Measurements from ENCODE around the gene CTTN. TPM values are rescaled to one million over a fixed set of nuclear protein-coding genes. Genes with fewer than 3 reads are reported as not detected.

Gene CTTN
- total and polyA plus RNA-seq, 2 of the 8 experiments (the other 6 are each of a cell fraction or from before 2014, with no cell fraction given) = 84.6 to 216 TPM

DNA sequence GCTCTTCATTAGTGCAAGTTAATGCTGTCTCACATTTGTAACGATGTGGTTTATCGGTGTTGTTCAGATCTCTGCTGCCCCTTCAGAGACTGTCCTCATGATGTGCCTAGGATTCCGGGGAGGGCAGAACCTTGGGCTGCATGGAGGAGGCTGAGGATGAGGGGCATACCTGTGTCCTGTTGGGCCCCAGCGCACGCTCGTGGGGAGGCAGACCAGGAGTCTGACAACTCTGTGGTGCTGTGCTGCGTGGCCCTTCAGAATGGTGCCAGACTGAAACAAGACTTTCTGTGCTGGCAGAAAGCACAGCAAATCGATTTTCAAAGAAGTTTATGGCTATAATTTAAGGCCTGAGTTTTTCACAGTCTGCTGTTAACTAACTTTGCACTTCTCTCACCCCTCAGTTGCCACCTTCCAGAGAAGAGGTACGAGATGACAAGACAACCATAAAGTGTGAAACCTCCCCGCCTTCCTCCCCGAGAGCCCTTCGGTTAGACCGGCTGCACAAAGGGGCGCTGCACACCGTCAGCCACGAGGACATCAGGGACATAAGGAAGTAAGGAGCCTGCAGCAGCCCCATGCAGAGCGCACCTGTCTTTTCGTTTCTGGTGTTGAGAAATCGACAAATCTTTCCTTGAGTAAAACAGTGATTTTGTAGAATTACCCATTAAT lies 44.3 kb upstream of the CTTN start:
- peak in 1 of 2 experiments; percentile 32 for DNase-seq (ENCODE audit: low read depth in 1 of 2, low spot score in 2 of 2)
- POLR2A ChIA-PET (ENCODE audit: partially characterized antibody) = no interaction called here
- no peak for FAIRE-seq

More for the DNA sequence above, 44.3 kb upstream of the CTTN start:
- CTCF ChIA-PET (ENCODE audit: partially characterized antibody) = interaction anchor here (0.6 to 1.1 kb wide), 2 partner anchors 12 to 16 kb away, joined by 3 to 4 read pairs; no protein-coding TSS in a partner anchor
- H2AFZ ChIP-seq (ENCODE audit: low read length) = no peak overlapping the region
- no peak overlapping the region for H3K4me3 ChIP-seq (ENCODE audit: extremely low read depth in 1 of 4, insufficient read depth in 2 of 4, low read depth in 3 of 4, low read length in 4 of 4)
- no peaks in the 10 kb centered on the region for H3K9me3 ChIP-seq (ENCODE audit: insufficient read depth in 2 of 2, low read depth in 1 of 2, low read length in 1 of 2)
- H3K4me2 ChIP-seq (ENCODE audit: insufficient read depth in 1 of 2, low read depth in 2 of 2, low read length in 2 of 2) = no peak overlapping the region
- H3K9ac ChIP-seq (replicated peaks in 1 of 4; ENCODE audit: extremely low read depth in 1 of 4, low read depth in 3 of 4, low read length in 3 of 4) = no peak overlapping the region
- no peak overlapping the region for H2BK5ac ChIP-seq (ENCODE audit: low read depth, low read length)
- no peaks in the 10 kb centered on the region for H3K27me3 ChIP-seq (replicated peaks in 1 of 4; ENCODE audit: control insufficient read depth in 3 of 4, extremely low read depth in 1 of 4, insufficient read depth in 3 of 4, low read length in 3 of 4)
- no peaks in the 10 kb centered on the region for H3K4me1 ChIP-seq (replicated peaks in 1 of 4; ENCODE audit: control insufficient read depth in 3 of 4, insufficient read depth in 4 of 4, low read length in 3 of 4)
- H2AK5ac ChIP-seq (ENCODE audit: low read depth, low read length) = no peak overlapping the region
- H2BK120ac ChIP-seq (replicated peaks; ENCODE audit: low read depth, low read length) = no peak overlapping the region
- H3K18ac ChIP-seq (ENCODE audit: extremely low read depth, low read length) = no peak overlapping the region
- H3K4ac ChIP-seq (replicated peaks; ENCODE audit: insufficient read length, low read depth, low read length) = no peak overlapping the region
- H2BK12ac ChIP-seq (ENCODE audit: low read depth, low read length) = no peak overlapping the region
- H2BK20ac ChIP-seq (ENCODE audit: low read length) = no peak overlapping the region
- no peak overlapping the region for H3K27ac ChIP-seq (ENCODE audit: low read depth, low read length)
- H4K8ac ChIP-seq (ENCODE audit: extremely low read depth, insufficient read depth, low read length) = no peak overlapping the region
- no peaks in the 10 kb centered on the region for H3K79me1 ChIP-seq (ENCODE audit: low read depth, low read length)
- no peak overlapping the region for H3K56ac ChIP-seq (replicated peaks; ENCODE audit: insufficient read length, low read depth, low read length)
- H4K5ac ChIP-seq (ENCODE audit: insufficient read length, low read depth, low read length) = no peak overlapping the region
- peaks cover 2 to 4% of the 10 kb centered on the region in 2 experiments for H4K20me1 ChIP-seq (replicated peaks in 1 of 2; ENCODE audit: control insufficient read depth in 1 of 2, insufficient read depth in 2 of 2, low read length in 2 of 2)
- no peak overlapping the region for H2BK15ac ChIP-seq (ENCODE audit: low read length)
- TF ChIP-seq CHD2 (IDR thresholded peaks at IDR 0.05; ENCODE audit: low read length) (no peak), TCF12 (IDR thresholded peaks at IDR 0.05; ENCODE audit: low read depth, low read length) (no peak), JUN (IDR thresholded peaks at IDR 0.05; ENCODE audit: low read depth, low read length) (no peak)
- TF ChIP-seq, protein P1, sequence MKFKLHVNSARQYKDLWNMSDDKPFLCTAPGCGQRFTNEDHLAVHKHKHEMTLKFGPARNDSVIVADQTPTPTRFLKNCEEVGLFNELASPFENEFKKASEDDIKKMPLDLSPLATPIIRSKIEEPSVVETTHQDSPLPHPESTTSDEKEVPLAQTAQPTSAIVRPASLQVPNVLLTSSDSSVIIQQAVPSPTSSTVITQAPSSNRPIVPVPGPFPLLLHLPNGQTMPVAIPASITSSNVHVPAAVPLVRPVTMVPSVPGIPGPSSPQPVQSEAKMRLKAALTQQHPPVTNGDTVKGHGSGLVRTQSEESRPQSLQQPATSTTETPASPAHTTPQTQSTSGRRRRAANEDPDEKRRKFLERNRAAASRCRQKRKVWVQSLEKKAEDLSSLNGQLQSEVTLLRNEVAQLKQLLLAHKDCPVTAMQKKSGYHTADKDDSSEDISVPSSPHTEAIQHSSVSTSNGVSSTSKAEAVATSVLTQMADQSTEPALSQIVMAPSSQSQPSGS (IDR thresholded peaks at IDR 0.05; ENCODE audit: low read length) = no peak
- H3K14ac ChIP-seq (ENCODE audit: insufficient read length) = no peak overlapping the region
- H3K23ac ChIP-seq (ENCODE audit: insufficient read length) = no peak overlapping the region
- no peaks in the 10 kb centered on the region for H3K23me2 ChIP-seq (ENCODE audit: low read depth, low read length)
- H4K91ac ChIP-seq (replicated peaks; ENCODE audit: insufficient read length, low read length) = no peak overlapping the region
- no peaks in the 10 kb centered on the region for H3K79me2 ChIP-seq (ENCODE audit: control insufficient read depth in 1 of 2, insufficient read depth in 2 of 2, low read length in 2 of 2)
- WGBS, 2 experiments (ENCODE audit: extremely low coverage in 1 of 2, insufficient coverage in 1 of 2, insufficient read length in 1 of 2, insufficient replicate concordance in 2 of 2, low coverage in 1 of 2, low lambda C conversion rate in 2 of 2, missing lambda C conversion rate in 1 of 2) = 91% methylated on average over 19 of the region's 19 CpGs; no CpG with 5 or more reads in 1 of the 2 experiments
- H3K36me3 ChIP-seq (ENCODE audit: control insufficient read depth in 2 of 4, insufficient read depth in 4 of 4, low read length in 3 of 4) = peaks cover 30 to 71% (median 50%) of the 10 kb centered on the region in 4 experiments

Measured in H1 (cell line).